GM19351 (cell line): ENCODE data around the gene TLX2.
A peak's percentile ranks its signal among the peaks of the same experiment; 100 is the strongest.

ENCODE experiments used
- ATAC-seq: cut with Tn5 transposase; IDR thresholded peaks from one replicate; pipeline ENCODE4 v1.9.1; 2021; ENCODE audit warnings: mild to moderate bottlenecking, moderate library complexity; ENCODE audit not compliant: unreplicated experiment

Gene TLX2

GRCh38 chr2:74511104-74511989 lies 2.9 kb upstream of the TLX2 start:
- no peak for ATAC-seq

GRCh38 chr2:74512744-74513604 lies 1.3 kb upstream of the TLX2 start:
- ATAC-seq: no peak

- ATAC-seq: no peak
Measured at GRCh38 chr2:74513605-74514367, 464 bp upstream of the TLX2 start.

GRCh38 chr2:74515271-74515980 lies 1.2 kb downstream of the TLX2 start:
- no peak for ATAC-seq

GRCh38 chr2:74515981-74516633 lies 1.9 kb downstream of the TLX2 start:
- no peak for ATAC-seq

GRCh38 chr2:74516650-74517049 lies 2.4 kb downstream of the TLX2 start:
- ATAC-seq: no peak

GRCh38 chr2:74522516-74522915 lies 8.3 kb downstream of the TLX2 start:
- no peak for ATAC-seq

GRCh38 chr2:74524005-74524404 lies 9.8 kb downstream of the TLX2 start:
- ATAC-seq: no peak

GRCh38 chr2:74524955-74525716 lies 10.9 kb downstream of the TLX2 start:
- ATAC-seq: no peak

- ATAC-seq: peak; percentile 17
Measured at GRCh38 chr2:74525717-74526648, 11.7 kb downstream of the TLX2 start, which contains the start of gene DQX1. DQX1 (minus strand) TSS chr2:74526231; CDS start chr2:74525729, 502 bp downstream.

GRCh38 chr2:74526649-74527230 lies 12.5 kb downstream of the TLX2 start:
- no peak for ATAC-seq

GRCh38 chr2:74527741-74528140 lies 13.5 kb downstream of the TLX2 start:
- no peak for ATAC-seq

- peak; percentile 5 for ATAC-seq
Measured at GRCh38 chr2:74528600-74529356, 14.5 kb downstream of the TLX2 start.

- ATAC-seq: peak; percentile 76
Measured at GRCh38 chr2:74529357-74530238, 15.3 kb downstream of the TLX2 start, which contains the start of the genes AUP1 and HTRA2. AUP1 (minus strand) TSS chr2:74529706; CDS start chr2:74529629, 77 bp downstream. HTRA2 (plus strand) TSS chr2:74529933; CDS start chr2:74530007, 74 bp downstream.
